ENCODE results near the gene FAM107B. TPM values are rescaled to one million over a fixed set of nuclear protein-coding genes. Genes with fewer than 3 reads are reported as not detected.

FAM107B gene
- total and polyA plus RNA-seq, 10 of the 15 experiments (the other 5 are each of a cell fraction or from before 2014, with no cell fraction given) = 22.9 to 162 (median 86.6) TPM

GRCh38 chr10:14547816-14548215 is 226.9 kb downstream of the FAM107B start (continued):
- no peak for TF ChIP-seq NRF1 (conservative IDR thresholded peaks at IDR 0.05; ENCODE audit: low read depth, low read length)
- no peak for TF ChIP-seq REST (IDR thresholded peaks at IDR 0.05; ENCODE audit: low read depth, low read length)
- TF ChIP-seq RAD51 (IDR thresholded peaks at IDR 0.05) = no peak
- no peak for TF ChIP-seq ZBTB40 (IDR thresholded peaks at IDR 0.05; ENCODE audit: borderline replicate concordance)
- no peak for TF ChIP-seq EED (IDR thresholded peaks at IDR 0.05; ENCODE audit: low read depth)

Measured in GM12878 (cell line).